Measurements from ENCODE around the gene STXBP6. TPM values are rescaled to one million over a fixed set of nuclear protein-coding genes. Genes with fewer than 3 reads are reported as not detected.
"Not testable (repeated sequence)": the region's sequence is repeated elsewhere in the genome, so short reads cannot be mapped to it uniquely, and the experiment has no call there.

The STXBP6 gene
- polyA plus RNA-seq, 10 donors: 14.4 to 28.2 (median 20.9) TPM

DNA sequence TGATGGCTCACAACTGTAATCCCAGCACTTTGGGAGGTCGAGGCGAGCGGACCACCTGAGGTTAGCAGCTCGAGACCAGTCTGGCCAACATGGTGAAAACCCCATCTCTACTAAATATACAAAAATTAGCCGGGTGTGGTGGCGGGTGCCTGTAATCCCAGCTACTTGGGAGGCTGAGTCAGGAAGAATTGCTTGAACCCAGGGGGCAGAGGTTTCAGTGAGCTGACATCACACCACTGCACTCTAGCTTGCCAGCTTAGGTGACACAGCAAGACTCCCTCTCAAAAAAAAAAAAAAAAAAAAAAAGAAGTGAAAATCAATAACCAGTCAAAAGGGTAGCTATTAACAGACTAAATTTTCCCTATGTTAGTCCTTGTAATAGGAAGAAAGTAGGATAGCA is 213.6 kb downstream of the STXBP6 start:
- not testable (repeated sequence) for DNase-seq

- DNase-seq: no peak
Observed at GRCh38 chr14:24834956-24835355, 215.0 kb downstream of the STXBP6 start.

DNA sequence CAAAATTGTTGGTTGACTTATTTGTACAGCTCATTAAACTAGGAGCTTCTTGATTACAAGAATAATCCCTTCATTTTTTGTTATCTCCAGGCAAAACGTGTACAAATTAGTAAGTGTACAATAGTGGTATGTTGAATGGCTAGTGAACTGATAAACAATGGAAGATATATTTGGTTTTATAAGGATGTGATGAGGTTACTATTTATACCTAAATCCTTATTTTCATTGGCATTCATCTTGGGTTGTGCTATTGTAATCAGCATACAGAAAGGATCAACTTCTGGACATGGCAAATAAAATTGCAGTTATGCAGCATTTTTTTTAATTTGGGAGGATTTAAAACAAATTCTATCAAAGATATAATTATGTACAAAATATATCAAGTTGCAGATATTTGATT is 216.6 kb downstream of the STXBP6 start:
- no peak for DNase-seq

- no peak for DNase-seq
Observed at GRCh38 chr14:24831677-24832076, 218.3 kb downstream of the STXBP6 start.

- DNase-seq: no peak
Observed at GRCh38 chr14:24829862-24830261, 220.1 kb downstream of the STXBP6 start.

DNA sequence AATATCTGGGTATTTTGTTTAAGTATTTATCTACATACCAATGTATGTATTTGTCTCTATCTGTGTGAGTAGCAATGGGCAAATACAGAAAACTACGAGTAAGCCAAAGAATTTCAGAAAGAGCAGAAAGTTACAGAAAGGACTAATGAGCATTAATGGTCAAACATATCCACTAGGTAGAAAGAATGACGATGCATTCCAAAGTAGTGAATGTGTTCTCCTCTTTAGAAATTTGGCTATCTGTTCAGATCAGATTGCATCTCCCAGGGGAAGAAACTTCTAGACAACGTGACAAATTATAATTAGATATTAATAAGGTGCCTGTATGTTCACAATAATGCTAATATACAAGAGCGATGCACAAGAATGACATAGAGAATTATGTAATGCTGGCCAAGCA is 221.5 kb downstream of the STXBP6 start:
- no peak for DNase-seq

DNA sequence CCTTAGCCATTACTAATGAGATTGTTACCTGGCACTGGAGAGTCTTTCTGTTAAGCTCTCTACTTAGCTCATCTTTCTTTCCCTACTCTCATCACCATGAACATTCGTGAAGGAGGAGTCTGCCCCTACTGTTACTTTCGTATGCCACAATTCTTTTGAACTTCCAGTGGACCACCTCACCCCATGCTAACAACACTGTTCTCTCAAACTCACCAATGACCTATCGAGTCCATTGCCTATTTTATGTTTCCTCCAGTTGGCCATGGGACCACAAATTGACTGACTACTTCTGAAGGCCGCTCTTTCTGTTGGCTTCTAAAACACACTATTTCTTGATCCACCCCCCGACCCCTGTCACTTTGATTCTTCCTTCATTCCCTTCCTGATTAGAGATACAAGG is 223.6 kb downstream of the STXBP6 start:
- no peak for DNase-seq

GRCh38 chr14:24820616-24821015 is 229.3 kb downstream of the STXBP6 start:
- DNase-seq: no peak

DNA sequence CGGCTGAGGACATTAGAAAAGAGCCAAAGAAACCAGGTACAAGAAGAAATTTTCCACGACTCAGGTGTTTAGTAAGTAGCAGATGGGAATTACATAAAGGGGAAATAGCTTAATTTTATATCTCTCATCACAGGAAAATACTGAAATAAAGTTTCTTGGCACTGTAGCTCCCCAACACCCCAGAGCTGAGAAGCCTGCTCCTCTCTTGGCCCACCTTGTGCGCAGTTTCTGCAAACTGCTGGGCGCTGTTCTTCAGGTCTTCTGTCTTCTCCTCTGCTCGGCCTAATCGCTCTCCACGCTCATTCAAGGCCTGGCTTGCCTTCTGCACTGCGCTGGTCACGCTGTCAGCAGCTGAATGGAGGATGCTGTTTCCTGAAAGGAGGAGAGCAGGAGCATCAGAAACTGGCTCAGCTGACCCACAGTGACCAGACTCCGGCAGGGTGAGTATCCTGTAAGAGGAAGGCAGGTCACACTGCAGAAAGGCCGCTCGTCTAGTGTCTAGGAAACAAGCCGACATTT is 231.1 kb downstream of the STXBP6 start:
- DNase-seq: no peak

DNA sequence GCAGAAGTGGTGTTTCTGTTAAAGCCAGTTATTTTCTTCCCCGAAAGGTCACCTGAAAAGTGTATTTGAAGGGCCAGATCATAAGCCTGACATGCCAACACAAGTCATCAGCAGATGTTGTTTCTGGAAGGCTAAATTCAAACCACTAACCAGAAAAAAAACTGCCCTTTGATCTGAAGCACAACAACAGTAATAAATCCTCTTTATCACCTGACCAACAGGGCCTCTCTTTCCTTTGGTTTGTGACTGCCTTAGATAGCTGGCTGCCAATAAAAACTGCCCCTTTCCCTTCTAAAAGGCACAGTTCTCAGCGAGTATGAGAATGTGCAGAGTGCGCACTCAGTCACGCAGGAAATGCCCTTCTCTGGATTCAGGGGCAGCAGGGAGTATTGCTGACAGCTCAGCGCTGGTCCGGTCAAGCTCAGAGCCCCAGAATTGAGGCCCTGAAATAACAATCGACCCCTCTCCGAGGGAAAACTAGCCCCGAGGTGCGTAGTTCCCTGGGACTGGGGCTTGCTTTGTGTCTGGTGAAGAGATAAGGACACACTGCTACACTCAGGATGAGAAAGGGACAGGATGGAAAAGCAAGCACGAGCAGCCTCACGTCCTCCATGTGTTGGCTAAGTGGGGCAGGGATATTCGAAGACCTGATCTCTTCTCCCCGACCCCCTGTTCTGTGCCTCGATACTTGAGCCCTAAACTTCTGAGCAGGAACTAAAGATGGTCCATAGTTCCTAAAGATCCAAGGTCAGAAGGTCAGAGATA is 231.7 kb downstream of the STXBP6 start:
- DNase-seq: peak in 1 of 3 donors; percentile 32

DNA sequence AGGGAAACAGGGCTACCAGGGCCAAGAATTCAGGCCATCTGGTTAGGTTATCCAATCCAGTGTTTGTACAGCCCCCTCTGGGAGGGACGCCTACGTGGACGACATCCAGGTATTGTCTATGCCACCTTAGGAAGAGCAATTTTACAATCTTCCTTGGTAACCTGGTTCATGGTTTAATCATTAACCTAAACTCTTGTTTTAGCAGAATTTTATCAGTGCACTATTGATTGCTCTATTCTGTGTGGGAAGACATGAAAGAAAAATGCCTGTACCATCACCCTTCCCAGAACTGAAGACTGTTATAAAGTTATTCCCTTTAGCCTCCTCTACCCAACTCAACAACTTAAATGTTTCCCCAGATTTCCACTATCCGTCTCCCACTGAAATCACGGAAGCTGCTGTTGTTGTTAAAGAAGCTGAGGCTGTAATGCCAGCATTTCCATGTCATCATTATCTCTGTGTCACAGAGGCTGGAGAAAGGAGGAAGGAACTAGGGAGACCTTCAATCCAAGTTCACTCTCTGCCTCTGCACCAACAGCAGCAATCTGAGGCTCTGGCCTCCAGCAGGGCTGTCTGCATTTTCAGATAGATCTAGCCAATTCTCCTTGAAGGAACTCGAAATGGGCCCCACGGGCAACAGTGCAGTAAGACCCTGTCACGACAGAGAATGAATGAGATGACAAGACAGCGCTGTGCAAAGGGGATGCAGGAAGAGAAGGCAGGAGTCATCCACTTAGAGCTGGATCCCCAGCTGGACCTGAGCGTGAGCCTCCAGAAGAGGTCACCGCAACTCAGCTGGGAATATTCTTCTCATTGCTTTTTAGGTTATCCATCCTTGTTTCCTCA is 232.5 kb downstream of the STXBP6 start:
- peak in 2 of 3 donors; percentile 51 to 69 for DNase-seq

GRCh38 chr14:24816929-24817211 is 233.1 kb downstream of the STXBP6 start:
- DNase-seq: no peak

DNA sequence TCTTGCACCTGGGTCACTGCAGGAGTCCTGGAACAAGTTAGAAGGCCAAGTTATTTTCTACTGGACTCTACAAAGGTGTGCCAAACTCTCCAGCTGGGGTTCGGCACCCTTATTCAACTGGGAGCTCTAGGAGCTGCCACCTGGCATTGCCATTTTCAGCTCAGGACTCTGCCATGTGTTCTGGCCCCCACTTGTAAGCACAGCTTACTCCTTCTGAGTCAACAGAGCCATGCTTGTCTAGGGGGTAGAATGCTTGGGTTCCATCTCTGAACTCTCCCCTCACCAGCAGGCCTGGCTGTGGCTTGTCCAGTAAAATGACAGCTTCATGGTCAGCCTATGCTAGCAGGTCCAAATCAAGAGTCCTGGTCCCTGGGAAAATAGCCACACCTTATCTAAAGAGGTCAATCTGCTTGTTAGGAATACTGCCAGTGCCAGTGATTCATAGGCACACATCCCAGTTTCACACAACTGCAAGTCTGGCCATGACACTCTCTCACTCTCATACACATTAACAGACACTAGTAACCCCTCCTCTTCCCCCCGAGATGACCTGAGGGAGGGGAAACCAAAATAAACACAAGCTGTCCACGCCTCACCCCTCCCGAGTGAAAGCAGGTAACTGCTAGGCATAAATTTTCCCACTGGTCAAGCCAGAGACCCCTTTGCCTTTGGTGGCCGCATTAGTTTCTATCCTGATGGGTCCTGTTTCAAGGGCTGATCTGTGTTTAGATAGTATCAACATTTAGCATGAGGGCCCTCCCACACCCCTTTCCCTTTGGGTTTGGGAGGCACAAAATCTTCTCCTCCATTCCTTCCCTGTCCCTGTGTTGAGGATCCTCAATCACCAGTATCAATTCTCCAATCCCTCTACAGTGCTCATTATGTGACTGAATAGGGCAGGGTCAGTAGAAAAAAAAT is 233.7 kb downstream of the STXBP6 start:
- DNase-seq: no peak

DNA sequence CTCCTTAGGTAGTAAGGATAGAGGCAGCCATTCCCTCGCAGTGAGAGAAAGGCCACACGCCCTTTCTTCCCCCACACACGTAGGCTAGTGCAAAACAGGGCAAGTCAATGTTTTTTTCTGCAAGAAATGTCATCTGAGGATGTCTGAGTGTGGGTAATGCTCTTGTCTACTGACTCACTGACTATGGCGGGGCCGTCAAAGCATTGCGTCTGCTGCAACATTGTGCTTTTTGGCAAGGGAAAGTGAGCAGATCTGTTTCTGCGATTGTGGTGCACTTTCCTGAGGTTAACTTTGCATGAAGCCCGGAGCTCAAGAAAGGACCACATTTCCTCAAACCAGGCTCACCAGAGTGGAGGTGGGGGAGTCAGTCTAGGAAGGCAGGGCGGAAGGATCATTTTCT is 234.4 kb downstream of the STXBP6 start:
- no peak for DNase-seq

DNA sequence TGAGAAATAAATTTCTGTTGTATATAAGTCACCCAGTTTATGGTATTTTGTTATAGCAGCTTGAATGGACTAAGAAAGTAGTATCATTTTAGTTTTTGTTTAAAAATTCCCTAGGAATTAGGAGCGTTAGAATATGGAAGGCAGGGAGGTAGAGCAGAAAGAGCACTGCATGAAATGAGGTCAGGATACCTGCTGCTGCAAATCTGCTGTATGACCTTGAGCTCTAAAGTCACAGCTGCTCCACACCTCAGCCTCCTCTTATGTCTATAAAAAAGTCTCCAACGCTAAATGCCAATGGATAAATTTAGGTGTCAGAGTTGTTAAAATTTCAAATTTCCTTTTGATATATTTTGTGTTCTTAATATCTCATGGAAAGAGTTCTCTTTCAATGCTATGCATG is 235.0 kb downstream of the STXBP6 start:
- no peak for DNase-seq

GRCh38 chr14:24814346-24814745 is 235.6 kb downstream of the STXBP6 start:
- no peak for DNase-seq

DNA sequence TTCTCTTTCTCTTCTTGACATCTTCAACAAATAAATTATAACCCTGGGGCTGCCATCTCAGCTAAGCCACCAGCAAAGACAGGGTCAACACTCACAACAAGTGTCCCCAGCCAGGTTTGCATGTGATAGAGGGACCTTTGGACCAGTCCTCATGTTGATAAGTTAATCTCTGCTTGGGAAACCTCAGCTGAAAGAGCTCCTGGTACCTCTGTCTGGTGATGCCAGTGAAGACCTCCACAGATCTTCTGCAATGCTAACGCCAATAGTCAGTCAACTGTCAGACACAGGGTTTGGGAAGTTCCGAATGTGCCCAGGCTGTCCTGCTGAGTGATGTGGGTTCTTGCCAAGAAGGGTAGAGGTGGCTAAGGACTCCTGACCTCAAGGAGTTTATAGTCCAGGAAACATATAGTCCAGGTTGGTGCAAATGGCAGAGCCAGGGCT is 236.1 kb downstream of the STXBP6 start:
- no peak for DNase-seq

DNA sequence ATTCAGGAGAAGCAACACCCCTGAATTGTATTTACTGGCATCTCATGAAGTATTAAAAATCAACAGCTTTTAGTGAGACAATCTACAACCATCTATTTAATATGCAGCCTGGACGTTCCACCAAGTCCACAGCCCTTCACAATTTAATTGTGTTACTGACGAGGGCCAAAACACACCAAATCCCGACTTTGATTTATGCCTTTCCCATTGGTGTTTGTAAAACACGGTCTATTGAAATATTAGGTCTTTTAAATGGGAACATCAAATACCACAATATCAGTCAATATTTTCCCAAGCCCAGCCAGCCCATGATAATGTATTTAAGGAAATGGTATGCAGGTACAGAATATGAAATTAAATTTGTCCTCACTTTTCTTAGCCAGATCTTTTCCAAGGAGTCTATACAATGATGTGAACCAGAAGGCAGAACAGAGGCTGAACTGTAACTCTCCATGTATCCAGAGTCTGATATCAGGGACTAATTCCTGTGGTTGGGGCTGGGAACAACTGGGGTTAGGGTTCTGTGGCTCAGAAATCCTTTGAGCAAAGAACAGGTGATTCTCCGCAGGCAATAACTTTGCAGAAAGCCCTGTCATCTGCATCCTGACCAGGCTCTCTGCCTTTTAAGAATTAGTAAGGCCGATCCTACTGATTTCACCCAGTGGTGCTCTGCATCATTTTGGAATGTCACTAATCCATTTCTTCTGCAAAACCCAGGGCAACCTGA is 236.7 kb downstream of the STXBP6 start:
- DNase-seq: no peak

DNA sequence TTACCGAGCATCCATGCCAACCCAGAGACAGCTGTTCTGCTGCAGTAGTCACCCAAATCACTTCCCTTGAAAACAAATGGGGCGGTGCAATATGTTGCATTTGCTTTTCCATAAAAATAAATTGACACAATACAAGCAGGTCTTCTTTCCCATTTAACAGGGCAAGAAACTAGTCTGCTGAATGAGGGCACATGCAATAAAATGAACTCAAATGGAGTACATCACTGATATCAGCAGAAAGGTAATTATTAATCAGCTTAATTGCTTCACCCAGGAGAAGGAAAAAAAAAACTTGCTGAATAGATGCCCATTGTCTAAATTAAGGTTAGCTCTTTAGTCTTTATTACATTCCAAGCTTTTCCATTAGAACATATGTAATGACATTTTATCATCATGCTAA is 240.8 kb downstream of the STXBP6 start:
- DNase-seq: no peak

DNA sequence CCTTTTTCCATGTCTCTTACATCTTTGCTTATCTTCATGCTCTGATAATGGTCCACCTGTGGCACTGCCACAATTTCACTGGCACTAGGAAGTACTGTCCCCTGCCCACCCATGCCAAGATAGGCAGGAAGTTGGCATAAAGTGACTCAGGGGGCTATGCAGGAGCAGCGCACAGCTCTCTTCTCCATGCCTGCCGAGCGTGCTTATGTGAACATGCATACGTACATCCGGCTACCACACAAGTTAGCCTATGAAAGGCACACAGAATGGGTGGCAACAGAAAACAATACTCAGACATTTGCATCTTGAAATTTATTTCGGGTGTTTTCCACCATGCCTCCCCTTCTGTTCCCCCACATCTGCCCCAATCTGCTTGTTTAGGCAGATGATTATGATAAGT is 241.5 kb downstream of the STXBP6 start:
- no peak for DNase-seq

- DNase-seq: peak; percentile 38 to 82 (median 77)
Observed at GRCh38 chr14:24806061-24806678, 243.8 kb downstream of the STXBP6 start.

All from muscle of back (tissue), 11 donors.